Loucy (cell line): Measurements from ENCODE around the gene C22orf23.

Experiments used
- H2AFZ ChIP-seq: fragments of 200-600 bp; sonication (generic); 2 replicates; pipeline ENCODE4 v1.6.0; 2016; ENCODE audit warnings: antibody characterized with exemption, mild to moderate bottlenecking, low read length, moderate library complexity
- H3F3A ChIP-seq: fragments of 200-600 bp; 2 replicates; pipeline ENCODE4 v1.6.0; 2016; ENCODE audit warnings: antibody characterized with exemption, low read depth, mild to moderate bottlenecking
- H3K27me3 ChIP-seq: fragments of 200-600 bp; sonication (generic); 2 replicates; pipeline ENCODE4 v1.6.1; 2014; ENCODE audit warnings: low read length, mild to moderate bottlenecking; ENCODE audit not compliant: insufficient read depth, poor library complexity, severe bottlenecking
- H3K36me3 ChIP-seq: fragments of 200-600 bp; sonication (generic); 2 replicates; pipeline ENCODE4 v1.6.1; 2016; ENCODE audit warnings: low read length; ENCODE audit not compliant: insufficient read depth
- H3K4me1 ChIP-seq: fragments of 200-600 bp; sonication (generic); 2 replicates; pipeline ENCODE4 v1.5.1; 2014; ENCODE audit warnings: low read length, mild to moderate bottlenecking; ENCODE audit not compliant: insufficient read depth, poor library complexity, severe bottlenecking
- H3K4me2 ChIP-seq: fragments of 200-600 bp; sonication (generic); 2 replicates; pipeline ENCODE4 v1.6.0; 2014; ENCODE audit warnings: antibody characterized with exemption, low read length, low read depth, mild to moderate bottlenecking; ENCODE audit not compliant: poor library complexity, severe bottlenecking
- H3K4me3 ChIP-seq: fragments of 200-600 bp; sonication (generic); 2 replicates; pipeline ENCODE4 v1.5.1; 2014; ENCODE audit warnings: low read length, mild to moderate bottlenecking, mixed read lengths; ENCODE audit not compliant: poor library complexity, severe bottlenecking
- H3K79me2 ChIP-seq: fragments of 200-600 bp; sonication (generic); 2 replicates; pipeline ENCODE4 v1.6.1; 2014; ENCODE audit warnings: low read length; ENCODE audit not compliant: insufficient read depth
- H3K9ac ChIP-seq: fragments of 200-600 bp; sonication (generic); 2 replicates; pipeline ENCODE4 v1.6.0; 2014; ENCODE audit warnings: mild to moderate bottlenecking, low read depth, low read length, moderate library complexity; ENCODE audit not compliant: poor library complexity, severe bottlenecking
- H3K9me2 ChIP-seq: fragments of 200-600 bp; sonication (generic); replicated peaks from 2 replicates; pipeline ENCODE4 v1.6.1; 2016; ENCODE audit warnings: low read depth, low read length, mixed read lengths
- H3K9me3 ChIP-seq: fragments of 200-600 bp; sonication (generic); 2 replicates; pipeline ENCODE4 v1.6.1; 2014; ENCODE audit warnings: mild to moderate bottlenecking, antibody characterized with exemption, low read length, low read depth; ENCODE audit not compliant: insufficient read depth
- H4K20me1 ChIP-seq: fragments of 200-600 bp; sonication (generic); 2 replicates; pipeline ENCODE4 v1.6.0; 2014; ENCODE audit warnings: antibody characterized with exemption, low read length, mild to moderate bottlenecking; ENCODE audit not compliant: insufficient read depth, poor library complexity, severe bottlenecking
- CTCF ChIP-seq: fragments of 200-600 bp; sonication (generic); conservative IDR thresholded peaks from 2 replicates; pipeline ENCODE4 v1.5.1; 2014; ENCODE audit warnings: mild to moderate bottlenecking, antibody characterized with exemption, low read length
- EZH2phosphoT487 ChIP-seq: fragments of 200-600 bp; IDR thresholded peaks from 2 replicates; pipeline ENCODE4 v1.6.1; 2018; ENCODE audit warnings: antibody characterized with exemption, mild to moderate bottlenecking, moderate library complexity, borderline replicate concordance

C22orf23 gene

GRCh38 chr22:37991731-37992442 lies 38.5 kb upstream of the C22orf23 start:
- H3K9me3 ChIP-seq: no peaks in the 10 kb centered on the region
- no peaks in the 10 kb centered on the region for H3K79me2 ChIP-seq
- H4K20me1 ChIP-seq: no peaks in the 10 kb centered on the region
- H3K4me1 ChIP-seq: peaks cover 37% of the 10 kb centered on the region
- H3K36me3 ChIP-seq: no peaks in the 10 kb centered on the region
- no peaks in the 10 kb centered on the region for H3K27me3 ChIP-seq
- no peaks in the 10 kb centered on the region for H3K9me2 ChIP-seq
- H3K9ac ChIP-seq: no peak overlapping the region
- H3F3A ChIP-seq: no peaks in the 10 kb centered on the region; the same call in 1 of the 2 replicates
- H3K4me2 ChIP-seq: no peak overlapping the region
- no peak overlapping the region for H3K4me3 ChIP-seq
- no peak overlapping the region for H2AFZ ChIP-seq
- TF ChIP-seq EZH2phosphoT487 (no peak), CTCF (no peak)

- Histone ChIP-seq H3K4me2 (no peak overlapping the region), H3K9me2 (no peaks in the 10 kb centered on the region), H3F3A (no peaks in the 10 kb centered on the region; the same call in 1 of the 2 replicates), H2AFZ (no peak overlapping the region), H3K27me3 (no peaks in the 10 kb centered on the region), H3K36me3 (no peaks in the 10 kb centered on the region), H3K9ac (no peak overlapping the region), H4K20me1 (no peaks in the 10 kb centered on the region), H3K4me1 (peaks cover 38% of the 10 kb centered on the region), H3K4me3 (no peak overlapping the region), H3K79me2 (no peaks in the 10 kb centered on the region), H3K9me3 (no peaks in the 10 kb centered on the region)
- TF ChIP-seq EZH2phosphoT487 (no peak), CTCF (no peak)
Observed at GRCh38 chr22:37990862-37991261, 37.5 kb upstream of the C22orf23 start.

GRCh38 chr22:37990301-37990700 lies 36.9 kb upstream of the C22orf23 start:
- H3K79me2 ChIP-seq: no peaks in the 10 kb centered on the region
- H3K4me2 ChIP-seq: no peak overlapping the region

More at GRCh38 chr22:37990301-37990700, 36.9 kb upstream of the C22orf23 start:
- Histone ChIP-seq H4K20me1 (no peaks in the 10 kb centered on the region), H3F3A (no peaks in the 10 kb centered on the region; the same call in 1 of the 2 replicates), H3K27me3 (no peaks in the 10 kb centered on the region), H3K4me3 (no peak overlapping the region), H3K9me2 (no peaks in the 10 kb centered on the region), H3K36me3 (no peaks in the 10 kb centered on the region), H2AFZ (no peak overlapping the region), H3K4me1 (peaks cover 33% of the 10 kb centered on the region), H3K9ac (no peak overlapping the region), H3K9me3 (no peaks in the 10 kb centered on the region)
- TF ChIP-seq EZH2phosphoT487 (no peak), CTCF (no peak)
